Gastrocnemius medialis (tissue), 4 donors: ENCODE data around the gene WASF1. TPM values are rescaled to one million over a fixed set of nuclear protein-coding genes. Genes with fewer than 3 reads are reported as not detected.

ENCODE experiments used
- ATAC-seq, 2 donors: fragments of 150-250 bp; one replicate each; pipeline ENCODE4 v1.9.1; 2016
- DNase-seq, 2 donors: peaks; one replicate each; pipeline ENCODE4 v3.0.0-alpha.2; 2019
- H3K27ac ChIP-seq, 4 donors: fragments of 200-600 bp; sonication (generic); 1 replicate in 1 of 4; 2 replicates in 3 of 4; pipeline ENCODE4 v1.5.1; 2016 to 2018; ENCODE audit warnings: mild to moderate bottlenecking in 2 of 4, moderate library complexity in 1 of 4
- H3K27me3 ChIP-seq, 3 donors: fragments of 200-600 bp; sonication (generic) in 2 of 3; 1 replicate in 1 of 3; 2 replicates in 2 of 3; pipeline versions ENCODE4 v1.5.1 to v1.6.0; 2016 to 2019; ENCODE audit warnings: mild to moderate bottlenecking in 1 of 3, moderate library complexity in 1 of 3
- H3K36me3 ChIP-seq, 2 donors: fragments of 200-600 bp; sonication (generic) in 1 of 2; one replicate each; pipeline ENCODE4 v1.5.1; 2017 to 2018
- H3K4me1 ChIP-seq, 2 donors: fragments of 200-600 bp; sonication (generic) in 1 of 2; one replicate each; pipeline ENCODE4 v1.5.1; 2016 to 2017; ENCODE audit warnings: mild to moderate bottlenecking in 2 of 2
- H3K4me3 ChIP-seq, 4 donors: fragments of 200-600 bp; sonication (generic) in 3 of 4; 1 replicate in 1 of 4; 2 replicates in 3 of 4; pipeline ENCODE4 v1.5.1; 2016 to 2019; ENCODE audit warnings: mild to moderate bottlenecking in 2 of 4
- H3K9me3 ChIP-seq, 3 donors: fragments of 200-600 bp; sonication (generic) in 2 of 3; 1 replicate in 1 of 3; 2 replicates in 2 of 3; pipeline ENCODE4 v1.5.1; 2016 to 2019
- CTCF ChIP-seq, 5 experiments: fragments of 450-650 bp in 3 of 5; fragments of 200-600 bp in 2 of 5; sonication (generic) in 2 of 5; IDR thresholded peaks in 4 of 5; conservative IDR thresholded peaks in 1 of 5; 1 replicate in 4 of 5; 2 replicates in 1 of 5; pipeline ENCODE4 v1.5.1; 2016 to 2019; ENCODE audit warnings: antibody characterized with exemption in 5 of 5, mild to moderate bottlenecking in 3 of 5, moderate library complexity in 3 of 5
- POLR2A ChIP-seq, 2 donors: fragments of 450-650 bp; IDR thresholded peaks; one replicate each; pipeline ENCODE4 v1.6.1; 2017; ENCODE audit warnings: antibody characterized with exemption in 2 of 2, mild to moderate bottlenecking in 2 of 2, moderate library complexity in 2 of 2
- in situ Hi-C, 4 donors: fragments of 200-750 bp; cut with MboI; loops; one replicate each; pipeline versions ENCODE4 v1.15.0 to v1.8.0; 2017; ENCODE audit warnings: low sequenced_read_pairs in 4 of 4
- intact Hi-C: fragments of 100-400 bp; cut with DNase I; formaldehyde crosslinking; loops from one replicate; pipeline ENCODE4 v1.15.1; 2023; ENCODE audit warnings: low total_unique reads
- total RNA-seq, 4 donors: library from RNA; depleted of rRNA; stranded (reverse); fragments of >200 nt; gene quantifications; one replicate each; pipeline versions ENCODE4 v1.1.0 to v1.2.3, GENCODE V29; 2016

WASF1 gene
- total RNA-seq, 4 donors from 2014 or later = 0.41 to 2.7 (median 1.4) TPM

GRCh38 chr6:110178626-110179405 is 654 bp downstream of the WASF1 start:
- Histone ChIP-seq H3K4me3 (peak overlapping the region; percentile 81 to 99 (median 87)), H3K27me3 (peaks cover 0 to 6% (median 0%) of the 10 kb centered on the region in 3 donors), H3K4me1 (peaks cover 30 to 37% of the 10 kb centered on the region in 2 donors), H3K27ac (peak overlapping the region; percentile 22 to 83 (median 64)), H3K36me3 (no peaks in the 10 kb centered on the region), H3K9me3 (no peaks in the 10 kb centered on the region)
- in situ Hi-C loops (loop anchor here in 3 of 4 donors (25.0 kb wide), 1 partner anchor 492 kb away; the partner anchor contains the start of genes AK9 (in 3 of the 3) and FIG4 (in 3 of the 3)), intact Hi-C loops (loop anchor here (2.0 kb wide), 1 partner anchor 212 kb away; no protein-coding TSS in a partner anchor)
- TF ChIP-seq POLR2A (IDR thresholded peaks at IDR 0.05) (no peak), CTCF (IDR thresholded peaks at IDR 0.05 in 4 of 5, conservative IDR thresholded peaks at IDR 0.05 in 1 of 5) (peak in 4 of 5 experiments; percentile 24 to 59 (median 46))
- DNase-seq (peak in 1 of 2 donors; percentile 11), ATAC-seq (no peak)

GRCh38 chr6:110173506-110174132 is 5.9 kb downstream of the WASF1 start:
- no peaks in the 10 kb centered on the region for H3K9me3 ChIP-seq
- peaks cover 0 to 6% (median 0%) of the 10 kb centered on the region in 3 donors for H3K27me3 ChIP-seq
- H3K36me3 ChIP-seq = no peaks in the 10 kb centered on the region
- in situ Hi-C loops (no loop called here), intact Hi-C loops (no loop called here)
- peaks cover 4 to 5% of the 10 kb centered on the region in 2 donors for H3K4me1 ChIP-seq
- ATAC-seq (no peak), DNase-seq (no peak)
- H3K4me3 ChIP-seq = no peak overlapping the region
- TF ChIP-seq POLR2A (IDR thresholded peaks at IDR 0.05) (no peak), CTCF (IDR thresholded peaks at IDR 0.05 in 4 of 5, conservative IDR thresholded peaks at IDR 0.05 in 1 of 5) (no peak)
- no peak overlapping the region for H3K27ac ChIP-seq

GRCh38 chr6:110170081-110170480 is 9.4 kb downstream of the WASF1 start:
- in situ Hi-C loops = no loop called here
- intact Hi-C loops = no loop called here
- no peaks in the 10 kb centered on the region for H3K9me3 ChIP-seq
- no peak for DNase-seq
- TF ChIP-seq POLR2A (IDR thresholded peaks at IDR 0.05) (no peak), CTCF (IDR thresholded peaks at IDR 0.05 in 4 of 5, conservative IDR thresholded peaks at IDR 0.05 in 1 of 5) (no peak)
- H3K4me3 ChIP-seq = no peak overlapping the region
- no peaks in the 10 kb centered on the region for H3K4me1 ChIP-seq
- ATAC-seq = no peak
- H3K36me3 ChIP-seq = no peaks in the 10 kb centered on the region
- no peak overlapping the region for H3K27ac ChIP-seq
- H3K27me3 ChIP-seq = no peaks in the 10 kb centered on the region

DNA sequence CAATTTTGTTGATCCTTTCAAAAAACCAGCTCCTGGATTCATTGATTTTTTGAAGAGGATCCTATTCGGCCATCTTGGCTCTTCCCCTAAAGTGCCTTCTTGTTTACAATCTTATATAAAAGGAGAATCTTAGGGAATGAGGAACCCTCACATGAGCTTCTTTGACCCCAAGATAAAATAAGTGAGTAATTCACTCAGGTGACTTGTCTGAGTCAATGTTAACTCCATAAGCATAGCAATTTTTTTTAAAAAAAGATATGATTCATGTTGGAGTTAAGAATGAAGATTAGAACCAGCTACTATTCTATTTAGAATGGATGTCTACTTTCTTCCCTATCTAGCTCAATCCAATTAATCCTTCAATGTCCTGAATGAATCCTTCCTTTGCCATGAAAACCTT is 21.0 kb downstream of the WASF1 start:
- no peaks in the 10 kb centered on the region for H3K4me1 ChIP-seq
- TF ChIP-seq POLR2A (IDR thresholded peaks at IDR 0.05) (no peak), CTCF (IDR thresholded peaks at IDR 0.05 in 4 of 5, conservative IDR thresholded peaks at IDR 0.05 in 1 of 5) (no peak)
- intact Hi-C loops (no loop called here), in situ Hi-C loops (no loop called here)
- no peaks in the 10 kb centered on the region for H3K27me3 ChIP-seq
- no peak overlapping the region for H3K27ac ChIP-seq
- H3K36me3 ChIP-seq = no peaks in the 10 kb centered on the region
- no peaks in the 10 kb centered on the region for H3K9me3 ChIP-seq
- no peak overlapping the region for H3K4me3 ChIP-seq
- ATAC-seq = no peak
- no peak for DNase-seq
